ENCODE measurements around the gene UNCX.

GRCh38 chr7:1197997-1198625 is 34.6 kb upstream of the UNCX start:
- TF ChIP-seq CTCF (conservative IDR thresholded peaks at IDR 0.05; ENCODE audit: low read length) (no peak), EZH2phosphoT487 (IDR thresholded peaks at IDR 0.05; ENCODE audit: borderline replicate concordance, low read depth, low read length) (no peak)

Data from OCI-LY7 (cell line).